NCI-H774 (cell line): ENCODE data around the gene LDLRAD4.

Experiments used
- DNase-seq: peaks from one replicate; lab custom pipeline; 2025; lab: John Stamatoyannopoulos, UW

LDLRAD4 gene

DNA sequence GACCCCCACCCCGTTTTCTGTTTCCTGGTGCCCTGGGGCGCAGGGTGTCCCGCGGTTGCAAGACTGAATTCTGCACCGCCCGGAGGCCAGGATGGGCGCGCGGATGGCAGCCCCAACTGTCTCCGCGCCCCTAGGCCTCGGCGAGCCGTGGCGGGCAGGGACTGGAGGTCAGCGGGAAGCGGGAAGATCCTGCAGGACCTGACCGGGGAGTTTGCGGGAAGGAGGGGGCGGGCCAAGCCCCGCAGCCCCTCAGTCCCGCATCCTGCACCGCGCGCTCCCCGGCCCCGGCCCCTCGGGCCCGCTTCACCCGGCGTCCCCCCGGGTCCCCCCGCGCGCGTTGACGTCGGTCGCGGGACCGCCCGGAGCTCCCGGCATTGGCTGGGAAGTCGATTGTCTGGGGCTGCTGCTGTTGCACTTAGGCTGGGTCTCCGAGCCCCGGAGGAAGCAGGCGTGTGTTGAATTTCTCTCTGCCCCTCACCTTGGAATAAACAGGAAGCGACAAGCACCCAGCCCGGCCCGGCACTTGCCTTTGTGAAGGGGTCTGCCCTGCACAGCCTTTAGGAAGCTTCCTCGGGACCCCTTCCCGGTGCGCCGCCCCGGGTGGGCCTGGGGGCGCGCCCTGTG, at the start of gene LDLRAD4:
Gene LDLRAD4, plus strand, starts transcription at position 393 of the 624 bp plus-strand sequence.
- peak; percentile 45 for DNase-seq

DNA sequence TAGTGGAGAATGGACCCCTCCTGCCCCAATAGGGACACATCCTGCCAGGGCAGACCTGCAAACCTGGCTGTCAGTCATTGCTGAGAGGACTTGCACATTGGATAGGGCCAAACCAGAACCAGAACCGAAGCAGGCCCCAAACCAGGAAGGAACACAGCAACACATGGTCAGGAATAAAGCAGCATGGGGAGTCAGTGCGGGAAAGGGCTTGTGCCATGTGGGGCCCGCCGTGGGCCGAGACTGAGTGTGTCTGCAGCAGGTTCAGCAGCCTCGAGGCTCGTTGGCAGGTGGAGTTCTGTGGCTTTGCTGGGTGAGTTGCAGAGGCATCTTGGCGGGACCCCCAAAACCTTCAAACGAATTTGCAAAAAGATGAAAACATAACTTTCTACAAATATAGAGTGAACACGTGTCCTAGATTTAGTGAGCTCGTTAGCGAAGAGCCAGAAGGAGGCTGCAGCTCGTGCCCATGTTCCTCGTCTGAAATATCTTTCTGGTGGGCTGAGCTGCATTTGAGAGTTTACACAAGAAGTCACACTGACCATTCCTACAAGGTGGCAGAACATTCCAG, 44.9 kb upstream of the LDLRAD4 start:
- no peak for DNase-seq

DNA sequence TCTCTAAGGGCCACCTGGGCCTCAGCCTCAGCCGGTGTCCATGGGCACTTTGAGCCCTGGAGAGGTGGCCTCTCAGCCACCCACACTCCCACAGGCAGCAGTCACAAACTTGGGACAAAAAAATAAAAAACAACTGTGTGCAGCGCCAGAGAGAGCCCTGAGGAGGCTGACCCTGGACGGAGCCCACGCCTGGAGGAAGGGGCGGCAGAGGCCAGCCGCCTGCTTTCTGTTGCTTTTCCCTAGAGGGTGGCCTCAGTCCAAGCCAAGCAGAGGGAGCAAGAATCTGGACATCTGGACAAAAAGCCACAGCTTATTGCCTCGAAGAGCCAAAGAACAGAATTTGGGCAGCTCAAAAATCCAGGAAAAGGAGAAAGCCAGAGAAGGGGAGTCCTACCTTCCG, 43.3 kb upstream of the LDLRAD4 start:
- no peak for DNase-seq

DNA sequence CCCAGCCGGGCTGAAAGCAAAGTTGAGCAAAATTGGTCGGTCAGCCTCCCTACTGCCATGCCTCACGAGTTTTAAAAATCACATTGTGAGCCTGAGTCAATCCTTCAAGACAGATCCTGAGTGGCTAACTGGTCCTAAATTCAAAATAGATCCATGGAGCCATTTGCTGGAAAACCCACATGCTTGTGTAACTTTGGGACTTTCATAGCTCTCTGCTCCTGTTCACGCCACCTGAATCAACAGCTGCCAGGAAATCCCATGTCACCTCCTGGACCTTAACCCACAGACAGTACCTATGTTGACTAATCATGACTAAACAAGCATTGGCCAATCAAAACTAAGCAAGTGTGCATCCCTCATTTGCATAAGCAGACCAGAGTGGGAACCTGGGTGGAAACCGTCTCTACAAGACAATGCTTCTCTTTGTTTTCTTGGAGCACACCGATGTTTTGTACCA, 42.8 kb upstream of the LDLRAD4 start:
- no peak for DNase-seq

DNA sequence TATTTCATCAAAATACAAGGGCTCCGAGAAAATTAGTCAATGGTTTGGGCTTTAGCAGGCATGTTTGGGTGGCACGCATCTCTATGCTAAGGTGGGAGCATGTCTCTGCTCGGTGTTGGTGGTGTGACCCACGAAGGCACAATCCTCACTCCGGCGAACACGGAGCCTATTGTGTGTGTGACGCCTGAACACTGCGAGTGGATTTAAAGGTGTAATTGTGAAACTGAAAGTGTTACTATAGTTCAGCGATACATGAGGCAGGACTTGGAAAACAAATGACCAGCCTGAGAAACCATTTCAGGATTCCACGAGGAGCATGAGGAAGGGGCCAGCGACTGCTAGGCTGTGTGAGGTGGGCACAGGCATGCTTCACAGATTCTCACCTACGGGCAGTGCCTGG, 41.7 kb upstream of the LDLRAD4 start:
- DNase-seq, result no peak

DNA sequence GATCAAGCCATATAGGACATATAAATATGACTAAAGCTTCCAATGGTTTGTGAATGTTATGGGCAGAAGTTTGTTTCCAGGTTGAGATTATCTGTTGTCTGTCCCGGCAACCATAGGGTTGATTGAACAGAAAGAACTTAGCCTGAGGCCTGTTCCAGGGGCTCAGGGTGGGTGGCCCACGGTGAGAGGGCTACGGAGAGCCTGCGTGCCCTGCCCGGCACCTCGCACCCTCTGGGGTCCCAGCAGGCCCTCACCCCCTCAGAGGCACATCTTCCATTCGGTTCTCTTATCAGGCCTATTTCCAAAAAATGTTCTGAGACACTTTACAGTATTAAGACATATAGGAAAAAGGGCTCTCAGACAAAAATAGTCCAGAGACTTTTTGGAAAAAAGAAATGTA, 40.4 kb upstream of the LDLRAD4 start:
- DNase-seq, result no peak

DNA sequence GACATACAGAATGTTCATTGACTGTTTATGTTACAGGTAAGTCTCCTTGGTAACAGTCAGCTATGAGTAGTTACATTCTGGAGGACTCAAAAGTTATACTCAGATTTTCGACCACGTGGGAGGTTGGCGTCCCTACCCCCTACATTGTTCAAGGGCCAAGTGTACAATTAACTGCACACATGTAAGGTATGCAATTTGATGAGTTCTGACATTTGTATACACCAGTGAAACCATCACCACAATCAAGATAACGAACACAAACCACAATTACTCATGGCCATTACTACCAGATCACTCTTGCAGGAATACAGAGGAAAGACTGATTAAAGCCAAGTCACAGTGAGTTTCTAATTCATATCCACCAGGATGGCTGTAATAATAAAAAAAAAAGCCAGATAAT, 39.6 kb upstream of the LDLRAD4 start:
- DNase-seq, result no peak

DNA sequence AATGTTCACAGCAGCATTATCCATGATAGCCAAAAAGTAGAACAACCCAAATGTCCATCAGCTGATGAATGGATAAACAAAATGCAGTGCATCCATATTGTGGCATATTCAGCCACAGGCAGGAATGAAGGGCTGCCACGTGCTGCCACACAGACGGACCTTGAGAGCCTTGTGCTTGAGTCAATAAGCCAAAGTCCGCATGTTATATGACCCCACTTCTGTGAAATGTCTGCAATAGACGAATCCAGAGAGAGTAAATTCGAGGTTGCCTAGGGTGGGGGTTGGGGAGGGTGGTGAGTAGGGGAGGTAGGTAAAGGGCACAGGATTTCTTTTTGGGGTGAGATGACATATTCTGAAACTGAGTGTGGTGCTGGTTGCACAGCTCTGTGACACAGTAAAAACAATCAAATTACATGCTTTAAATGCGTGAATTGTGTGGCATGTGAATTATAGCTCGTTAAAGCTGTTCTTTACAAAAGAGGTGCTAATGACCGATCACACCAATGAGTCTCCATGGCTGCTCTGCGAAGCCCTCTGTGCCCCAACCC, 38.9 kb upstream of the LDLRAD4 start:
- DNase-seq, result no peak

DNA sequence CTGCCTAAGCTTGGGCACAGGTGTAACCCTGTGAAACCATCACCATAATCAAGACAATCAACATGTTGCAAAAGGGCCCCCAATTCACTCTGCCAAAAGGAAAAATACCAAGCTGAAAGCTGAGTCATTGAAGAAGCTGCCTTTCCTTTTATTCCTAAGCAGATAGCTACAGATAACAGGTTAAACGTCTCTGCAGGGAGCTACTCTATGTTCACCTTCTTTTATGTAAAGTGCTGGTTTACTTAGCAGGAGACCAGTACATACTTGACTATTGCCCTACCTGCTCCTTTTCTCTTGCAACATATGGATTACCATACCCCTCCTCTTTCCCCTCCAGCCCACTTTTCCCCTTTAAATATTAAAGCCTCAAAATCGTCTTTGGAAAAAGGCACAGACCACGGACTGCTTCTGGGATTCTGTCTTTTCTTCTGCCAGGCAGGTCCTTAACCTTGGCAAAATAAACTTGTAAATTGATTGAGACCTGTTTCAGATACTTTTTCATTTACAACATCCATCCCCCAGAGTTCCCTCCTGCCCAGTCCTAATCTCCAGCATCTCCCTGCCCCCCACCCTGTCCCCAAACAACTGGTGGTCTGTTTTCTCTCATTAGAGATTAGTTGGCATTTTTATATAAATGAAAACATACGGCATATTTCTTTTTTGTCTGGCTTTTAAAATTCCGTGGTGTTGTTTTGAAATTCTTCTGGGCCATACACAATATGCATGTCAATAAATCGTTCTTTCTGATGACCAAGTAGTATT, 37.8 kb upstream of the LDLRAD4 start:
- DNase-seq, result no peak

DNA sequence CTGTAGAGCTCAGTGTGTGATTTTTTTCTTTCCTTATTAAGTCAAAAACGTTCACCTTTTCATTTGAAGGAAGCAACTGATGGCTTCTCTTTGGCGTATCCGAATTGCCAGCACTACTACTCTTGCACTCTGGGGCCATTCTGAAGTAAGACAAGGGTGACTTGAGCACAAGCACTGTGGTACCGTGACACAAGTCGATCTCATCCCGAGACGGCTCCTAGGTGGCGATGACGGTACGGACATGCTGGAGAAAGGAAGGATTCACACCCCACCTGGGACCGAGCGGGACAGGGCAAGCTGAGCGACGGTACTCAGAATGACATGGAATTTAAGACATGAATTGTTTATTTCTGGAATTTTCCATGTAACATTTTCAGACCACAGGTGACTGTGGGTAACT, 36.8 kb upstream of the LDLRAD4 start:
- no peak for DNase-seq

DNA sequence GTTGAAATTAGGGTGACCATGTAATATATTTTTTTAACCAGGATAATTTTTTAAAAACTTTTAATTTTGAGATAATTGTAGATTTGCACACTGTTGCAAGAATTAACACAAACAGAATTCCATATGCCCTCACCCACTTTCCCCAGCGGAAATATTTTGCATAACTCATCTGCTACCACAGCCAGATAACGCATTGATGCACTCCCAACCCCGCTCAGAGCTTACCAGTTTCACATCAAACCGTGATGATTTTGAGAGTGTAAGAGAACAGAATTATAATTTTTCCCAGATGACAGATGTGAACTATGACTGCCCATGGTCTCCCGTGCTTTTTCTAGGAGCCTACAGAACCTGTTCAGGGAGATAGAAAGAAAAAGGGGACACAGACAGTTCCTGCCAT, 35.2 kb upstream of the LDLRAD4 start:
- no peak for DNase-seq

DNA sequence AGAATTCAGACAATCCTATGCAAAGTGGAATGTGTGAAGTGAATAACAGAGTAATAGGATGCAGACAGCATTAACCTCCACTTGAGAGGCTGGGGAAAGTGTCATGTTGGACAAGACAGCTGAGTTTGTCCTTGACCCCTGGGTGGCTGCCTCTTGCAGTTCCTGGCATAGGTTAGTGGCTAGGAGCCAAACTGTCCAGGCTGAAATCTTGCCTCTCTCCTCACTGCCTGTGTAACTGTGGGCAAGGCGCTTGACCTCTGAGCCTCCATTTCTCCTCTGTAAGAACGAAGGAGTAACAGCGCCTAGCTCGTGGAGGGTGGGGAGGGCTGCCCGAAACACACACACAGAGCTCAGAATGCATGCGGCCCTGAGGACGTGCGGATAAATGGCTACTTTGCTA, 34.8 kb upstream of the LDLRAD4 start:
- DNase-seq, result no peak

DNA sequence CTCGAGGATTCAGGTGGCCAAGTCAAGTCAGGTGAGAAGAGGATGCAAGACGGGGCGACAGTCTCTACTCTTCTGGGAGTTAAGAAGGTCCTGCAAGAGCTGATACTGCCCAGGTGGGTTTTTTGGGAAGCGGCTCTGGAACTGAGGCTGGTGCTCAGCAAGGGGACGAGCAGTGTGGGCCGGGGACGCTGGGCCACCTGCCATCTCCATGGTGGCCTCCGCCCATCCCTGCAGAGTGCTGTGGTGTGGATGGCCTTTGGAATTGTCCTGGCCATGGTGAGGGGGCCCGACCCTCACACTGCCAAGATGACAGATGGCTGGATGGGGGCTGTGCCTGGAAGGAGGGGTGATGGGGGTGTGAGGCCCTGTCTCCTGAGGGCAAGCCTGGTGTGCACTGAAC, 34.2 kb upstream of the LDLRAD4 start:
- DNase-seq, result no peak

DNA sequence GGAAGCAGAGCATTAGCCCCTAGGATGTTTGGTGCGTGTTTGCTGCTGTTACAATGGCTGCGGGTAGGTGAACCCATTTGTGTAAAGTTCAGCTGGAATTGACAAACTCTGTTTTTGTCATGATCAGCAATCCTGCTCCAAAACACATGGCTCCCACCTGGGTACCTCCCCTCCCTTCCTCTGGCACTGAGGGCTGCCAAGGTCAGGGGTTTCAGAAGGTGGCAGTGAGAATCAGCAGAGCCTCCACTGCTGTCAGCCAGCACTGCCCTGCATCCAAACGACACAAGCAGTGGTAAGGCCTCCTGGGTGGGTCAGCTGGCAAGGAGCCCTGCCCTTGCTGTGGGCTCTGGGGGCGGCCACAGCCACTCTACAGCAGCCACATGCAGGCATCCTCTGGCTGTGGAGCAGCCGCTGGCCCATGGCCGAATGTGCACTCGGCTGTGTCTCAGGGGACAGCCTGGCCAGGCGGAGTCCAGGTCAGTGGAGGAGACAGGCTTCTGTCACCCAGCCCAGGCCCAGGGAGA, 32.8 kb upstream of the LDLRAD4 start:
- DNase-seq, result no peak

DNA sequence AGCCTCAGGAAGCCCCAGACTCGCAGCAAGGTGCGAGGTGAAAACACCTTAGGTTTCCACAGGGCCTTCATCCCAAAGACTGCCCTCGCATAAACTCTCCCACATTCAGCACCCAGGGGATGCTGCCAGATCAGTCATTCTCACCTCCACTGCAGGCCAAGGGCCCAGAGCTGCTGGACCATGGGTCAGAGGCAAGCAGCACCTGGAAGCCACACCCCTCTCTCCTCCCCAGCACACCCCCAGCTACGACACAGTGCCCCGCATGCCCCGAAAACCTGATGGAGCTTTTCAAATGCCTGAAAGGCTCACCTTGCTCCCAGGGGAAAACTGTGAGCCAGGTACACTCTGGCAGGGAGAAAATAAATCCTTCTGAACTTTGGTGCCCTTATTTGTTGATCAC, 31.9 kb upstream of the LDLRAD4 start:
- DNase-seq, result no peak

DNA sequence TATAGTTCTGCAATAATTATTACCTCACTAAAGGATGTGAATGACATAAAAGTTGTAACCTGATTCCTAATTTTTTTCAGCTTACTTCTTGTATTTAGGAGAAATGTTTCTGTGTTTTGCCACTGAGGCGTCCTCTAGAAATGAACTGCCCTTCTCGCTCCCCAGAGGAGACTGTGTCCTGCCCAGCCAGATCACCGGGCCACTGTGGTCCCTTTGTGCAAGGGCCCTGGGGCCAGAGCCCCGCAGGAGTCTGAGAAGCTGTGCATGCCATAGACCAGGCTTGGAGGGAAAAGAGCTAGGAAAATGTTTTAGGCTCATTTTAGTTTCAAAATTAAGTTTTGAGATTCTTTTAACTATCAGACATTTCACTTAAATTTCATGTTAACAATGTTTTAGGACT, 31.1 kb upstream of the LDLRAD4 start:
- no peak for DNase-seq

DNA sequence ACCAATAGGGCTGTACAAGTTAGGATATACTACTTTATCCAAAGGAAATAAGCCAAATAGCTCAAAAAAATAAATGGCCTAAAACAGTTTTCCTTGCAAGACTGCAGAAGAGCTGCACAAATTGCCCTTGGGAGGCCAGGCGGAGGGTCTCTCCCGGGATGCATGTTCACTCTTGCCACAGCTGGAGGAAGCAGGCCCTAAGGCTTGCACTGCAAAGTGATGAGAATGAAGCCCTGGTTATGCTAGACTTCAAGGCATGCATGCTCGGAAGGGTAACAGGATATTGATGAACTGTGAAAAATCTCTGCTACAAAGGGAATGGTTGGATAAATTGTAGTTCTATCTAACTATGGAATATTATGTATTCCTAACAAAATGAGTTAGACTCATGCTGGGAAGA, 27.5 kb upstream of the LDLRAD4 start:
- DNase-seq, result no peak

DNA sequence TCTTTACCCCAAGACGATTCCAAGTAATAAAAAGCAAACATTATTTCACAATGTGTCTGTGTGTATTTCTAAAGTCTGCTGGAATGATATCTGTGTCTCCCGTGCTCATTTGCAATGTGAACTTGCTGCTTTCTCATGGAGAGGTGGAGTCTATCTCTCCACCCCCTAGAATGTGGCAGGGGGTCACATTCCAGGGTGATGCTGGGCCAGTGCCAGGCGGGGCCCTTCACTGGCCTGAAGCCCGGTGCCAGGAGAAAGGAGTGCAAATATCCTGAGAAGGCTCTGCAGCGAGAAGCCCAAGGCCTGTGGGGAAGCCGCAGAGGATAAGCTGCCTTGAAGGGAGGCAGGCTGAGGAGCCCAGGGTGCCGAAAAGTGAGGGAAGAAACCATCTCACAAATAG, 26.8 kb upstream of the LDLRAD4 start:
- no peak for DNase-seq

DNA sequence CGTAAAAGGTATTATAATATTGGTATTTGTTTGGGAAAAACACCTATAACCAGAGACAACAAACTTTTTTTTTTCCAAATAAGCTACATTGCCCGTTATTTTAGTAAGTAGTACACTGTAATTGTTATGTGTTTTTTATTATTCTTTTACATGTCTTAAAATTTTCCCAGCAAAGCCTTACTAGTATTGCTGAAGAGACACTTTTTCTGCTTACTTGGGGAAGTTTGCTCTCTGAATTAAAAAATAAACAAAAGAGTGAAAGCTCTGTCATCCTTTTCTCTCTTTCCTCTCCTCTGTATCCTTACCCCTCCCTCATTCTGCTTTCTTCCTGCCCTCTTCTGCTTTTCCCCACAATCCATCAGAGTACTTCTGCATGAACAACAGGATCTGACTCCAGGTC, 25.6 kb upstream of the LDLRAD4 start:
- no peak for DNase-seq

DNA sequence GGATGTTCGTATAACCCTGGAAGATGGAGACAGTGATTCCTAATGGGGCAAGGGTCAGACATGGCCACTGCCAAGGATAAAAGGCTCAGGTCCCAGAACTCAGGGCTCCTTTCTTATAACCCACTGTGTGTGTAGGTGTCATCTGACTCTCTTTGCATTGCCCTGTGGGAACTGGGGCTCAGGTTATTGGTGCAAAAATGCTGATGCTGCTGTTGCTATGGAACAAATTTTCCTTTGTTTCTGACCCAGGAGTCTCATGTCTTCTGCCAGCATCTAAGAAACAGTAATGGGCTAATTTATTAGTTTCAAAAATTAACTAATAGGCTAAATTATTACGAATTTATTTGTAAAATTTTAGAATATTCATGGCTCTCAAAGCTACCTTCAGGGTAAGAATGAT, 24.3 kb upstream of the LDLRAD4 start:
- DNase-seq, result no peak

DNA sequence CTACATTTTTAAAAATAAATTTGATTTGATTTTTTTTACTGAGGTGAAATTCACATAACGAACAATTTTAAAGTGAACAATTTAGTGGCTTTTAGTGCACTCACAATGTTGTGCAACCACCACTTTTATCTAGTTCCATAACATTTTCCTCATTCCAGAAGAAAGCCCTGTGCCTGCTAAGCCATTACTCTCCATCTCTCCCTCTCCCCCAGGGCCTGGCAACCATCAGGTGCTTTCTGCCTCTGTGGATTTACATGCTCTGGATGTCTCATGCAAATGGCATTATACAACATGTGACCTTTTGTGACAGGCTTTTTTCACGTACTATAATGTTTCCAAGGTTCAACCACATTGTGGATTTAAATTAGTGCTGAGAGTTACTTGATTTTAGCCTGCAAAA, 19.9 kb upstream of the LDLRAD4 start:
- DNase-seq, result no peak

DNA sequence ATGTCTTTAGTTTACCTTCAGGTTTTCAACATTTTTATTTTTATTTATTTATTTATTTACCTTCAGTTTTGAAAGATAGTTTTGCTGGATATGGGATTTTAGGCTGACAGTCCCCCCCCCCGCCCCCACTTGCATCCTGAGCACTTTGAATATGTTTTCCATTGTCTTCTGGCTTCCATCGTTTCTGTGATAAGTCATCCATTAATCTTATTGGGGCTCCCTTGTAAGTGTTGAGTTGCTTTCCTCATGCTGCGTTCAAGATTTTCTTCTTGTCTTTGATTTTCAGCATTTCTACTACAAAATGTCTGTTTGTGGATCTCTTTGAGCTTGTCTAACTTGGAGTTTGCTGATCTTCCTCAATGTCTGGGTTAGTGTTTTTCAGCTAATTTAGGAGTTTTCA, 19.4 kb upstream of the LDLRAD4 start:
- DNase-seq, result no peak

DNA sequence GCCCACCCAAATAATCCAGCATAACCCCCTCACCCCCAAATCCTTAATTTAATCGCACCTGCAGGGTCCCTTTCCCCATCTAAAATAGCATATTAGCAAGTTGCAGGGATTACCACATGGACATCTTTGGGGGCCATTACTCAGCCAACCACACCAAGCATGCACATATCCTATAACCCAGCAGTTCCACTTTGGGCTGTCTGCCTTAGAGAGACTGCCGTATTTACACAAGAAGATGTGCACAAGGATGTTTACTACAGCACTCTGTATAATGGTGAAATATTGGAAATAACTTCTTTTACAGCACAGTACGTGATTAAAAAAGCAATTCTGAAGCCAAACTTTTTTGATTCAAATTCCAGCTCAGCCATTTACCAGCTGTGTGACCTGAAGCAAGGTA, 17.3 kb upstream of the LDLRAD4 start:
- DNase-seq, result no peak
